NCI-H345 treated with DMSO at 0.1 percent for 48 hours (cell line): ENCODE results near the gene HTT.
"Not testable (repeated sequence)": the region's sequence is repeated elsewhere in the genome, so short reads cannot be mapped to it uniquely, and the experiment has no call there.

ENCODE experiments used
- DNase-seq: peaks from one replicate; lab custom pipeline; 2025; ENCODE audit not compliant: unreplicated experiment; lab: John Stamatoyannopoulos, UW

HTT gene

GRCh38 chr4:3044870-3045819, 29.3 kb upstream of the HTT start:
- DNase-seq, result no peak

- DNase-seq, result no peak
Observed at GRCh38 chr4:3046162-3046561, 28.3 kb upstream of the HTT start.

- DNase-seq, result no peak
Observed at GRCh38 chr4:3046623-3047022, 27.9 kb upstream of the HTT start.

GRCh38 chr4:3047464-3048286, 26.8 kb upstream of the HTT start:
- peak; percentile 33 for DNase-seq

DNA sequence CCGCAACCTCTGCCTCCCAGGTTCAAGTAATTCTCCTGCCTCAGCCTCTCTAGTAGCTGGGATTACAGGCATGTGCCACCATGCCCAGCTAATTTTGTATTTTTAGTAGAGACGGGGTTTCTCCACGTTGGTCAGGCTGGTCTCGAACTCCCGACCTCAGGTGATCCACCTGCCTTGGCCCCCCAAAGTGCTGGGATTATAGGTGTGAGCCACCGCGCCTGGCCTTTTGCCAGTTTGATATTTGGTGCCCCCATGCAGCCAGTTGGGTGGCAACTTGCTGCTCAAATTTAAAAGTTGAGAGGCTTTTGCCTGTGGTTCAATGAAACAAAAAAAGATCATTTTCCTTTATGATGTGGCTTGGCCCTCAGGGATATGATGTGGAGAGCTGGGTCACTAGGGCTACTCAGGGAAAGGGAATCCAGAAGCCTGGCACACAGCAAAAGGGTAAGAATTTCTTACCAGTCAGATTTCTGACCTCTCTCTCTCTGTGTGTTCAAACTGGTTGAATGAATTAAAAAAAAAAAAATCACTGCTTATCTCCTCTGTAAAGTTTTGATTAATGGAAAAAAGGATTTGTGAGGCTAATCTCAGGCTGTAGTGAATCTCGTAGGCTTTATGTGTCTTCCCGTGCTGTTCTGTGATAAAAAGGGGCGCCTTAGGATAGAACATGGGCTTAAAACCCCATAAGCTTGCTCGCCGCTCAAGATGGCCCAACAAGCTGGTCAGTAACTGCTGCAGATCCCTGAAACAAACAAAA, 23.2 kb upstream of the HTT start:
- not testable (repeated sequence) for DNase-seq

- no peak for DNase-seq
Observed at GRCh38 chr4:3054169-3054759, 20.2 kb upstream of the HTT start.

GRCh38 chr4:3059943-3060342, 14.5 kb upstream of the HTT start:
- DNase-seq, result no peak

DNA sequence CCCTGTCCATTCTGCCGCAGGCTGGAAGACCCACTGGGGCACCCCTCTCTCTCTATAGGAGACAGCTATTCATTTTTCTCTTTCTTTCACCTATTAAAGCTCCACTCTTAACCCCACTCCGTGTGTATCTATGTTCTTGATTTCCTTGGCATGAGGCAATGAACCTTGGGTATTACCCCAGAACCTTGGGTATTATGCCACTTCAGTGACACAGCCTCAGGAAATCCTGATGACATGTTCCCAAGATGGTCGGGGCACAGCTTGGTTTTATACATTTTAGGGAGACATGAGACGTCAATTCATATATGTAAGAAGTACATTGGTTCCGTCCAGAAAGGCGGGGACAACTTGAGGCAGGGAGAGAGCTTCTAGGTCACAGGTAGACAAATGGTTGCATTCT, 13.5 kb upstream of the HTT start:
- DNase-seq, result no peak

- no peak for DNase-seq
Observed at GRCh38 chr4:3062471-3062870, 12.0 kb upstream of the HTT start.

GRCh38 chr4:3065551-3065950, 8.9 kb upstream of the HTT start:
- no peak for DNase-seq

DNA sequence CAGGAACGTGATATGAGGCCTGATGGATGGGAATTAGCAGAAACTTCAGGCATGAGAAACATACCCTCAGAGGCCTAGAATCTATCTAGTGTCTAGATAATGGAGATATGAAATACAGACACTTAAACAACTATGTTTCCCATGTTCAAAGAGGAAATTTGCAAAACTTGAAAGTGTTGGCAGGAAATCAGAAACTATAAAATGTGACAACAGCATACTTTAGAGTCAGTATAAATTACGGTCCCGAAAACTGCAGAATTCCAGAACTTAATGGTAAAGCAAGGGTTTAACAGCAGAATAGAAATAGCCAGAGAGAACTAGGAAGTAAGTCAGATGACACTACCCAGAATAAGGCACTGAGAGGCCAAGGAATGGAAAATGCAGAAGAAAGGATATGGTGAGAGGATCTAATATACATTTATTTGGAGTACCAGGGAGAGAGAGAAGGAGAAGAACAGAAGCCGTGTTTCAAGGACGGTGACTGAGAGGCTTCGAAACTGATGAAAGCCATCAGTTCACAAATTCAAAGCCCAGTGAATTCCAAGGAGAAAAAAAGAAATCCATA, 7.6 kb upstream of the HTT start:
- DNase-seq, result no peak

DNA sequence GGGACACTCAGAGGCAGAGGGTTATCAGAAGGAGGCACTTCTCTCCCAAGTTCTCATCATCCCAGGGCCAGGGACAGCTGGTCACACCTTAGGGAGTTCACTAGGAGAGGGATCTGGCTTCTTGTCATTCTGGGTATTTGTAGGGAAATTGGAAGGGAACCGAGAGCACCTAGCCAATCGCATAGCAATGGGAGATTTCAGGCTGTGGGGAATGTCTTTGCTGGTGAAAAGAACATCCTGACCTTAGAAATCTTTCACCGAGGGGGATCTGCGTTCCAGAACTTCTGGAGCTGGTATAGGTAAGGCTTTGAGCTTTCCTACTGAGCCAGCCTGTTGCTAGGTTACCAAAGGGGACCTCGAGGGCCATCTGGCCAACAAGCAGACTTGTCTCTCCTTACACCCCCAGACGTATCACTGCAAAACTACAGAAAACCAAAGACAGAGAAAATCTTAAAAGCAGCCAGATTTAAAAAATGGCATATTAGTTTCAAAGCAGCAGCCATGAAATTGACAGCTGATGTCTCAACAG, 6.9 kb upstream of the HTT start:
- no peak for DNase-seq

- DNase-seq, result no peak
Observed at GRCh38 chr4:3069661-3070199, 4.8 kb upstream of the HTT start.

DNA sequence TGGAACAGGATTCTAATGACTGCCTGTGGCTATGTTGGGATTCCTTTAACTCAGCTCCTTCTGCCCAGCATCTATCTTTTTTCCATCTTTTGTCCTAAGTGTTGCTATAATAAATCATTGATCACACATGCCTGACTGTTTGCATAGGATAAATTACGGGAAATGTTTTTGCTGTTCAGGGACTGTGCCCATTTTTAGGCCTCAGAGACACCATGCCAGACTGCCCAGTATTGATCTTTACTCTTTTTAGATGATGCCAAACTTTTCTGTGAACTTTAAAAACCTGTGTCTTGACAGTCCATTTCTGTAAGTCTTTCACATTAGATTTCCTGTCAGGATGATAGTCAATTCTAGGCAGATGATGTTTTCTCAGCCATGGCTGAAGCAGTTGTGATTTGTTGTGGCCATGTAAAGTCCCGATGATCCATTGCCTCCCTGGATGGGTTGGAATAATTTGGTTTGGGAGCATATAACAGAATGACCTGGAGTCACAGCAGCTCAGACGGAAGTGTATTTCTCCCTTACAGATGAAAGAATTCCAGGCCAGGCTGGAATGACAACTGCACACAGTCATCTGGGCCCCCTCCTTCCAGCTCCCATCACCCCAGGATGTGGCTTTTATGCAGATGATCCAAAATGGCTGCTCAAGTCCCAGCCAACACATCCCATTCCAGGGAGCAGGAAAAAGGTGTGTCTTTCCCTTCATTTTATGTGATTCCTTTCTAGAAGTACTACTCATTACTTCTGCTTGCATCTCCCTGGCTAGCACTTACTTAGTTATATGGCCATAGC, 3.6 kb upstream of the HTT start:
- DNase-seq, result no peak

DNA sequence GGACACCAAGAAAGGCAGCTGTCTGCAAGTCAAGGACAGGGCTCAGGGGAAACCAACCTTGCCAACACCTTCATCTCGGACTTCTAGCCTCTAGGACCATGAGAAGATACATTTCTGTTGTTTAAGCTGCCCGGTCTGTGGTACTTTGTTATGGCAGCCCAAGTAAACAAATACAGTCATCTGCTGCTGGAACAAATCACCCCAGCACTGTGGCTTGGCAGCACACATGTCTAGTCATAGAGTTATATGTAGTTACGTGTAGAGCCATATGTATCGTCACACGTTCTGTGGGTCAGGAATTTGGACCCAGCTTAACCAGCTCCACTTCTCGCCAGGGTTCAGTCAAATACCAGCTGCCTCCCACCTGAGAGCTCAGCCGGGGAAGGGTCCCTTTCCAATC, 2.7 kb upstream of the HTT start:
- no peak for DNase-seq

GRCh38 chr4:3073158-3074077, 1.1 kb upstream of the HTT start:
- no peak for DNase-seq

DNA sequence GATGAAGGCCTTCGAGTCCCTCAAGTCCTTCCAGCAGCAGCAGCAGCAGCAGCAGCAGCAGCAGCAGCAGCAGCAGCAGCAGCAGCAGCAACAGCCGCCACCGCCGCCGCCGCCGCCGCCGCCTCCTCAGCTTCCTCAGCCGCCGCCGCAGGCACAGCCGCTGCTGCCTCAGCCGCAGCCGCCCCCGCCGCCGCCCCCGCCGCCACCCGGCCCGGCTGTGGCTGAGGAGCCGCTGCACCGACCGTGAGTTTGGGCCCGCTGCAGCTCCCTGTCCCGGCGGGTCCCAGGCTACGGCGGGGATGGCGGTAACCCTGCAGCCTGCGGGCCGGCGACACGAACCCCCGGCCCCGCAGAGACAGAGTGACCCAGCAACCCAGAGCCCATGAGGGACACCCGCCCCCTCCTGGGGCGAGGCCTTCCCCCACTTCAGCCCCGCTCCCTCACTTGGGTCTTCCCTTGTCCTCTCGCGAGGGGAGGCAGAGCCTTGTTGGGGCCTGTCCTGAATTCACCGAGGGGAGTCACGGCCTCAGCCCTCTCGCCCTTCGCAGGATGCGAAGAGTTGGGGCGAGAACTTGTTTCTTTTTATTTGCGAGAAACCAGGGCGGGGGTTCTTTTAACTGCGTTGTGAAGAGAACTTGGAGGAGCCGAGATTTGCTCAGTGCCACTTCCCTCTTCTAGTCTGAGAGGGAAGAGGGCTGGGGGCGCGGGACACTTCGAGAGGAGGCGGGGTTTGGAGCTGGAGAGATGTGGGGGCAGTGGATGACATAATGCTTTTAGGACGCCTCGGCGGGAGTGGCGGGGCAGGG, 568 bp downstream of the HTT start:
- DNase-seq, result peak; percentile 8

GRCh38 chr4:3075652-3075981, 1.1 kb downstream of the HTT start:
- no peak for DNase-seq
